SK-N-SH treated with all-trans-retinoic acid at 6 μM for 48 hours (cell line): ENCODE data around the gene SPTA1.

ENCODE experiments used
- ARNTL ChIP-seq: fragments of 450-650 bp; formaldehyde crosslinking; IDR thresholded peaks from 2 replicates; pipeline ENCODE4 v1.5.0; 2020; ENCODE audit warnings: low read depth, mild to moderate bottlenecking, moderate library complexity, borderline replicate concordance
- ISL1 ChIP-seq: fragments of 250-450 bp; sonication (Bioruptor Pico); IDR thresholded peaks from 2 replicates; pipeline ENCODE4 v2.1.2; 2022; ENCODE audit warnings: mild to moderate bottlenecking, moderate library complexity
- SNAI2 ChIP-seq: fragments of 250-450 bp; sonication (Bioruptor Pico); IDR thresholded peaks from 2 replicates; pipeline ENCODE4 v1.5.0; 2020; ENCODE audit warnings: mild to moderate bottlenecking, moderate library complexity
- TOX ChIP-seq: fragments of 250-450 bp; sonication (Bioruptor Pico); IDR thresholded peaks from 2 replicates; pipeline ENCODE4 v1.8.0; 2021; ENCODE audit warnings: mild to moderate bottlenecking, moderate library complexity, borderline replicate concordance
- ZNF70 ChIP-seq: fragments of 450-650 bp; formaldehyde crosslinking; IDR thresholded peaks from 2 replicates; pipeline ENCODE4 v1.5.0; 2020; ENCODE audit warnings: mild to moderate bottlenecking, moderate library complexity
- TF ChIP-seq, protein P1 (sequence below): fragments of 250-450 bp; sonication (Bioruptor Pico); IDR thresholded peaks from 2 replicates; pipeline ENCODE4 v1.5.0; 2020; ENCODE audit warnings: mild to moderate bottlenecking, moderate library complexity
- TF ChIP-seq, protein P2 (sequence below): fragments of 250-450 bp; sonication (Bioruptor Pico); IDR thresholded peaks from 2 replicates; pipeline ENCODE4 v1.8.0; 2021; ENCODE audit warnings: low read depth, mild to moderate bottlenecking, moderate library complexity, borderline replicate concordance

DNA sequence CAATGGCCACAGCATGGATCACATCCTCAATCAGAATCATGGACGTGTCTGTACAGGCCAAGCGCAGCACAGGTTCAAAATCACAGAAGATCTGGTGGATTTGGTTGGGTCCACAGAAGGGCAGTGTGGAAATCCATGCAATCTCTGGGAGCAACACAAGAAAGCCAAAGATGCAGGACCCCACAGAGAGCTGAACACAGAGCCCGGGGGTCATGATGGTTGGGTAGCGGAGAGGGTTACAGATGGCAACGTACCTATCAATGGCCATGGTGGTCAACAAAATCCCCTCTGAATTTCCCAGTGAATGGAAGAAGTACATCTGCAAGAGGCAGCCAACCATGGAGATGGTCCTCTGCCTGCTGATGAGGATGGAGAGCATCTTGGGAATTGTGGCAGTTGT is 37.9 kb upstream of the SPTA1 start:
- TF ChIP-seq, protein P1, sequence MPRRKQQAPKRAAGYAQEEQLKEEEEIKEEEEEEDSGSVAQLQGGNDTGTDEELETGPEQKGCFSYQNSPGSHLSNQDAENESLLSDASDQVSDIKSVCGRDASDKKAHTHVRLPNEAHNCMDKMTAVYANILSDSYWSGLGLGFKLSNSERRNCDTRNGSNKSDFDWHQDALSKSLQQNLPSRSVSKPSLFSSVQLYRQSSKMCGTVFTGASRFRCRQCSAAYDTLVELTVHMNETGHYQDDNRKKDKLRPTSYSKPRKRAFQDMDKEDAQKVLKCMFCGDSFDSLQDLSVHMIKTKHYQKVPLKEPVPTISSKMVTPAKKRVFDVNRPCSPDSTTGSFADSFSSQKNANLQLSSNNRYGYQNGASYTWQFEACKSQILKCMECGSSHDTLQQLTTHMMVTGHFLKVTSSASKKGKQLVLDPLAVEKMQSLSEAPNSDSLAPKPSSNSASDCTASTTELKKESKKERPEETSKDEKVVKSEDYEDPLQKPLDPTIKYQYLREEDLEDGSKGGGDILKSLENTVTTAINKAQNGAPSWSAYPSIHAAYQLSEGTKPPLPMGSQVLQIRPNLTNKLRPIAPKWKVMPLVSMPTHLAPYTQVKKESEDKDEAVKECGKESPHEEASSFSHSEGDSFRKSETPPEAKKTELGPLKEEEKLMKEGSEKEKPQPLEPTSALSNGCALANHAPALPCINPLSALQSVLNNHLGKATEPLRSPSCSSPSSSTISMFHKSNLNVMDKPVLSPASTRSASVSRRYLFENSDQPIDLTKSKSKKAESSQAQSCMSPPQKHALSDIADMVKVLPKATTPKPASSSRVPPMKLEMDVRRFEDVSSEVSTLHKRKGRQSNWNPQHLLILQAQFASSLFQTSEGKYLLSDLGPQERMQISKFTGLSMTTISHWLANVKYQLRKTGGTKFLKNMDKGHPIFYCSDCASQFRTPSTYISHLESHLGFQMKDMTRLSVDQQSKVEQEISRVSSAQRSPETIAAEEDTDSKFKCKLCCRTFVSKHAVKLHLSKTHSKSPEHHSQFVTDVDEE (CRISPR knock-in tag), result no peak
- TF ChIP-seq SNAI2 (CRISPR knock-in tag) (no peak), ZNF70 (CRISPR knock-in tag) (no peak), ISL1 (CRISPR knock-in tag) (no peak), TOX (CRISPR knock-in tag) (no peak), ARNTL (CRISPR knock-in tag) (no peak)
- TF ChIP-seq, protein P2, sequence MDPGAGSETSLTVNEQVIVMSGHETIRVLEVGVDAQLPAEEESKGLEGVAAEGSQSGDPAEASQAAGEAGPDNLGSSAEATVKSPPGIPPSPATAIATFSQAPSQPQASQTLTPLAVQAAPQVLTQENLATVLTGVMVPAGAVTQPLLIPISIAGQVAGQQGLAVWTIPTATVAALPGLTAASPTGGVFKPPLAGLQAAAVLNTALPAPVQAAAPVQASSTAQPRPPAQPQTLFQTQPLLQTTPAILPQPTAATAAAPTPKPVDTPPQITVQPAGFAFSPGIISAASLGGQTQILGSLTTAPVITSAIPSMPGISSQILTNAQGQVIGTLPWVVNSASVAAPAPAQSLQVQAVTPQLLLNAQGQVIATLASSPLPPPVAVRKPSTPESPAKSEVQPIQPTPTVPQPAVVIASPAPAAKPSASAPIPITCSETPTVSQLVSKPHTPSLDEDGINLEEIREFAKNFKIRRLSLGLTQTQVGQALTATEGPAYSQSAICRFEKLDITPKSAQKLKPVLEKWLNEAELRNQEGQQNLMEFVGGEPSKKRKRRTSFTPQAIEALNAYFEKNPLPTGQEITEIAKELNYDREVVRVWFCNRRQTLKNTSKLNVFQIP (CRISPR knock-in tag), result no peak
